Measurements from ENCODE around the gene GTPBP6. TPM values are rescaled to one million over a fixed set of nuclear protein-coding genes. Genes with fewer than 3 reads are reported as not detected.
"Not testable (repeated sequence)": the region's sequence is repeated elsewhere in the genome, so short reads cannot be mapped to it uniquely, and the experiment has no call there.

The GTPBP6 gene
- total RNA-seq, 1 experiment from 2014 or later: 72.4 TPM

- Mint-ChIP-seq H3K4me3 (ENCODE audit: unreplicated experiment) (no peak overlapping the region), H3K4me1 (ENCODE audit: low read depth, unreplicated experiment) (peaks cover 31% of the 10 kb centered on the region), H3K9me3 (ENCODE audit: unreplicated experiment) (no peaks in the 10 kb centered on the region), H3K27ac (ENCODE audit: unreplicated experiment) (peak overlapping the region; percentile 29), H3K36me3 (ENCODE audit: insufficient read depth, unreplicated experiment) (peaks cover 13% of the 10 kb centered on the region), H3K27me3 (ENCODE audit: insufficient read depth, unreplicated experiment) (no peaks in the 10 kb centered on the region)
- peak; percentile 0 to 3 for DNase-seq
- Histone ChIP-seq H3K4me1 (peaks cover 31% of the 10 kb centered on the region), H3K36me3 (ENCODE audit: control insufficient read depth, insufficient read depth, low read length) (no peaks in the 10 kb centered on the region), H3K4me3 (ENCODE audit: low read depth, low read length) (no peak overlapping the region), H3K9me3 (no peaks in the 10 kb centered on the region), H3K27me3 (replicated peaks; ENCODE audit: control insufficient read depth, insufficient read depth, low read length) (no peaks in the 10 kb centered on the region)
- TF ChIP-seq CTCF (IDR thresholded peaks at IDR 0.05; ENCODE audit: insufficient read depth in 1 of 2, low read depth in 1 of 2, low read length in 1 of 2, severe bottlenecking in 1 of 2, unreplicated experiment in 1 of 2): no peak
- BruUV-seq (replicated peaks): no TSS peak
- POLR2A ChIA-PET: no interaction called here
- intact Hi-C loops (cut with micrococcal nuclease; ENCODE audit: unreplicated experiment): no loop called here
- CTCF ChIA-PET: no interaction called here
Observed at GRCh38 chrX:265502-265901, 53.1 kb downstream of the GTPBP6 start.

- Mint-ChIP-seq H3K9me3 (ENCODE audit: unreplicated experiment) (no peaks in the 10 kb centered on the region), H3K27ac (ENCODE audit: unreplicated experiment) (peak overlapping the region; percentile 29), H3K27me3 (ENCODE audit: insufficient read depth, unreplicated experiment) (no peaks in the 10 kb centered on the region), H3K36me3 (ENCODE audit: insufficient read depth, unreplicated experiment) (peaks cover 13% of the 10 kb centered on the region), H3K4me1 (ENCODE audit: low read depth, unreplicated experiment) (peaks cover 34% of the 10 kb centered on the region), H3K4me3 (ENCODE audit: unreplicated experiment) (peak overlapping the region; percentile 9)
- BruUV-seq (replicated peaks): no TSS peak
- CTCF ChIA-PET: no interaction called here
- H3K4me3 ChIP-seq (ENCODE audit: low read depth, low read length): no peak overlapping the region
- no peaks in the 10 kb centered on the region for H3K9me3 ChIP-seq
- H3K27me3 ChIP-seq (replicated peaks; ENCODE audit: control insufficient read depth, insufficient read depth, low read length): no peaks in the 10 kb centered on the region
- DNase-seq: peak; percentile 38 to 45
- intact Hi-C loops (cut with micrococcal nuclease; ENCODE audit: unreplicated experiment): no loop called here
- no peaks in the 10 kb centered on the region for H3K36me3 ChIP-seq (ENCODE audit: control insufficient read depth, insufficient read depth, low read length)
- no peak for TF ChIP-seq CTCF (IDR thresholded peaks at IDR 0.05; ENCODE audit: insufficient read depth in 1 of 2, low read depth in 1 of 2, low read length in 1 of 2, severe bottlenecking in 1 of 2, unreplicated experiment in 1 of 2)
- POLR2A ChIA-PET: no interaction called here
- H3K4me1 ChIP-seq: peaks cover 36% of the 10 kb centered on the region
Observed at GRCh38 chrX:264634-265455, 53.8 kb downstream of the GTPBP6 start.

- peaks cover 38% of the 10 kb centered on the region for H3K4me1 ChIP-seq
- H3K9me3 ChIP-seq; H3K27me3 Mint-ChIP-seq (ENCODE audit: insufficient read depth, unreplicated experiment); H3K27me3 ChIP-seq (replicated peaks; ENCODE audit: control insufficient read depth, insufficient read depth, low read length); BruUV-seq (replicated peaks); CTCF ChIA-PET; DNase-seq; POLR2A ChIA-PET; H3K27ac Mint-ChIP-seq (ENCODE audit: unreplicated experiment); H3K4me3 ChIP-seq (ENCODE audit: low read depth, low read length); intact Hi-C loops (cut with micrococcal nuclease; ENCODE audit: unreplicated experiment); H3K4me3 Mint-ChIP-seq (ENCODE audit: unreplicated experiment); H3K36me3 ChIP-seq (ENCODE audit: control insufficient read depth, insufficient read depth, low read length); H3K9me3 Mint-ChIP-seq (ENCODE audit: unreplicated experiment): not testable (repeated sequence)
- peaks cover 13% of the 10 kb centered on the region for H3K36me3 Mint-ChIP-seq (ENCODE audit: insufficient read depth, unreplicated experiment)
- H3K4me1 Mint-ChIP-seq (ENCODE audit: low read depth, unreplicated experiment): peaks cover 37% of the 10 kb centered on the region
Observed at GRCh38 chrX:264006-264405, 54.6 kb downstream of the GTPBP6 start.

All from Caco-2 (cell line).